Measurements from ENCODE around the gene RNF213.

The RNF213 gene

DNA sequence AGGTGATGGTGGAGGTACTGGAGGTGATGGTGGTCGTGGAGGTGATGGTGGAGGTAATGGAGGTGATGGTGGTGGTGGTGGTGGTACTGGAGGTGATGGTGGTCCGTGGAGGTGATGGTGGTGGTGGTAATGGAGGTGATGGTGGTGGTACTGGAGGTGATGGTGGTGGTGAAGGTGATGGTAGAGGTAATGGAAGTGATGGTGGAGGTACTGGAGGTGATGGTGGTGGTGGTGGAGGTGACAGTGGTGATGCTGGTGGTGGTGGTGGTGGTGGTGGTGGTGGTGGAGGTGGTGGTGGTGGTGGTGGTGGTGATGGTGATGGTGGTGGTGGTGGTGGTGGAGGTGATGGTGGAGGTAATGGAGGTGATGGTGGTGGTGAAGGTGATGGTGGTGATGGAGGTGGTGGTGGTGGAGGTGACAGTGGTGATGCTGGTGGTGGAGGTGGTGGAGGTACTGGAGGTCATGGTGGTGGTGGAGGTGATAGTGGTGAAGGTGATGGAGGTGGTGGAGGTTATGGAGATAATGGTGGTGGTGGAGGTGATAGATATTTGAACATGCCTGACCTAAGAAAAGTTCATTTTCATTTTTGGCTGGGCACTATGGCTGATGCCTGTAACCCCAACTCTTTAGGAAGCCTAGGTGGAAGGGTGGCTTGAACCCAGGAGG is 55.0 kb downstream of the RNF213 start:
- TF ChIP-seq, protein P1, sequence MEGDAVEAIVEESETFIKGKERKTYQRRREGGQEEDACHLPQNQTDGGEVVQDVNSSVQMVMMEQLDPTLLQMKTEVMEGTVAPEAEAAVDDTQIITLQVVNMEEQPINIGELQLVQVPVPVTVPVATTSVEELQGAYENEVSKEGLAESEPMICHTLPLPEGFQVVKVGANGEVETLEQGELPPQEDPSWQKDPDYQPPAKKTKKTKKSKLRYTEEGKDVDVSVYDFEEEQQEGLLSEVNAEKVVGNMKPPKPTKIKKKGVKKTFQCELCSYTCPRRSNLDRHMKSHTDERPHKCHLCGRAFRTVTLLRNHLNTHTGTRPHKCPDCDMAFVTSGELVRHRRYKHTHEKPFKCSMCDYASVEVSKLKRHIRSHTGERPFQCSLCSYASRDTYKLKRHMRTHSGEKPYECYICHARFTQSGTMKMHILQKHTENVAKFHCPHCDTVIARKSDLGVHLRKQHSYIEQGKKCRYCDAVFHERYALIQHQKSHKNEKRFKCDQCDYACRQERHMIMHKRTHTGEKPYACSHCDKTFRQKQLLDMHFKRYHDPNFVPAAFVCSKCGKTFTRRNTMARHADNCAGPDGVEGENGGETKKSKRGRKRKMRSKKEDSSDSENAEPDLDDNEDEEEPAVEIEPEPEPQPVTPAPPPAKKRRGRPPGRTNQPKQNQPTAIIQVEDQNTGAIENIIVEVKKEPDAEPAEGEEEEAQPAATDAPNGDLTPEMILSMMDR (IDR thresholded peaks at IDR 0.05; ENCODE audit: insufficient read depth, low read depth, low read length, missing control alignments) = no peak
- no peak for DNase-seq (ENCODE audit: low read depth)
- no peak overlapping the region for H3K4me3 ChIP-seq (ENCODE audit: low read depth, low read length)

DNA sequence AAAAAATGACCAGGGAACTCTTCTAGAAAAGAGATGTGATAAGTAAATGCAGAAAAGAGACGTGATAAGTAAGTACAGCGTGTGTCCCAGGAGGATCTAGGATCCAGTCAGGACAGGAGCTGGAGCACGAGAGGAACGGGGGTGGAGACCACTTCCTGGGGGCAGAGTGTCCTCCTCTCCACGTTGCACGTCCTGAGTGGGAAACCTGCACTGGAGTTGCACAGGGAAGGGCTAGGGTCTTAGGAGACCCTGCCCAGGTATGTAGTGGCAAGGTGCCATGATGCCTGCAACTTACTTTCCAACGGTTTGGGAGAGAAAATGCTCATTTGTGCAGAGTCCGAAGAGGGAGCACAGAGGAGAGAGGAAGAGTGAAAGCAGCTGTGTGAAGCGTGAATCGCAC is 55.8 kb downstream of the RNF213 start:
- TF ChIP-seq, protein P1 (IDR thresholded peaks at IDR 0.05; ENCODE audit: insufficient read depth, low read depth, low read length, missing control alignments) = no peak
- no peak for DNase-seq (ENCODE audit: low read depth)
- no peak overlapping the region for H3K4me3 ChIP-seq (ENCODE audit: low read depth, low read length)

DNA sequence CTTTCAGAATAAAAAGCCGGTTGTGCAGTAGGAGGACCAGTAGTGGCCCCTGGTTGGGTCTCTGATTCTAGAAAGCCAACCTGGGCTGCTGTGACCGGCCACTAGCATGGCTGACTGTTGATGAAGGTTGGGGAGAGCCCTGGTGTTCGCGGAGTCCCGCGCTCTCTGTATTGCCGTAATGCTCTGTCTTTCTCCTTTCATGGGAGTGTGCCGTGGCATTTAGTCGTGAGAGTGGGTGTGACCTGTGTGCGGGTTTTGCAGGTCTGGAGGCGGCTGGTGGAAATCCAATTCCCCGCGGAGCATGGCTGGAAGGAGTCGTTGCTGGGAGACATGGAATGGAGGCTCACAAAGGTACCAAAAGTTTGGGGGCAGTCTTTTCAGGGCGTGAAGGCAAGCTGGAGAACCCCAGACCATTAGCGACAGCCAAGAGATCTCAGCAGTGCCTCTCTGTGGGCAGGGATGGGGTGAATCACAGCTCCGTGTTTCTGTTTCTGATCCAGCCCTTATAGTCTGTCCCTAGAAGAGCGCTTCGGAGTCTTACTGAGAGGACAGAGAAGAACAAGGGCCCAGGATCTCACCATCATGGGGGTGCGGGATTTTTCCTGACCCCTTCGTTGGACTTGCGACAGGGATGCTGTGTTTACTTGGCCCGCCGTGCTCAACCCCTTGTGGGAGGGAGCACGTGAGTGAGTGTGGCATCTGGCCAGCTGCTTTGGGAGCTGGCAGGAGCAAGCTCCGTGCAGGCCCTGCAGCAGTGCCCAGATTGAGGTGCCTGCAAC is 56.5 kb downstream of the RNF213 start:
- TF ChIP-seq, protein P1 (IDR thresholded peaks at IDR 0.05; ENCODE audit: insufficient read depth, low read depth, low read length, missing control alignments) = no peak
- no peak for DNase-seq (ENCODE audit: low read depth)
- no peak overlapping the region for H3K4me3 ChIP-seq (ENCODE audit: low read depth, low read length)

DNA sequence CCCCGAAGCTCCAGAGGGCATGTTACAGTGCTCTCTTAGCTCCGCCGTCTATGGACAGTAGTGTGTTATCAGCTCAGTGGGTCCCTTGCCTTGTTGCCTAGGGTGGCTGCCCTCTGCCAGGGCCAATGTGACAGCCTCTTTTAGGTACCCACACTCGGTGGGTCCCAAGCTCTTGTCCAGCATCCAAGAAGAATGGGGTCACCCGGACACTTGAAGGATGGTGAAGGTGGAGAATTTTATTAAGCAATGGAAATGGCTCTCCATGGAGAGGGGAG is 57.0 kb downstream of the RNF213 start:
- no peak for DNase-seq (ENCODE audit: low read depth)
- H3K4me3 ChIP-seq (ENCODE audit: low read depth, low read length) = no peak overlapping the region
- TF ChIP-seq, protein P1 (IDR thresholded peaks at IDR 0.05; ENCODE audit: insufficient read depth, low read depth, low read length, missing control alignments) = no peak

DNA sequence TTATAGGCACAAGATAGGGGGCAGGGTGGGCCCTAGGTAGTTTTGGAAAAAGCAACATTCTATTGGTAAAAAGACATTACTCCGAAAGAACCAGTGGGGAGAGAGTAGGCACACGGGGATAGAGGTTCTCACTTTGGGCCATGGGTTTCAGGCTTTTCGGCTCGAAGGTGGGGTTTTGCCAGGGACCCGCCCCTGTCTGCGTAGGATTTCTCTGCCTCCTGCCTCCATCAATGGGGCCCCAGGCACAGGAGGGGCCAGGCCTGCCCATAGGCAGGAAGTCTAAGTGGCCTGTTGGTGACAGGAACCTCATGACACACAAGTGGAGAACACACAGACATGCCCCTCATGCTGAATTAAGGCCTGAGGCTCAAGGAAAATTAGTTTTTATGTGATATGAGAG is 57.5 kb downstream of the RNF213 start:
- TF ChIP-seq, protein P1 (IDR thresholded peaks at IDR 0.05; ENCODE audit: insufficient read depth, low read depth, low read length, missing control alignments) = no peak
- no peak overlapping the region for H3K4me3 ChIP-seq (ENCODE audit: low read depth, low read length)
- DNase-seq (ENCODE audit: low read depth) = no peak

DNA sequence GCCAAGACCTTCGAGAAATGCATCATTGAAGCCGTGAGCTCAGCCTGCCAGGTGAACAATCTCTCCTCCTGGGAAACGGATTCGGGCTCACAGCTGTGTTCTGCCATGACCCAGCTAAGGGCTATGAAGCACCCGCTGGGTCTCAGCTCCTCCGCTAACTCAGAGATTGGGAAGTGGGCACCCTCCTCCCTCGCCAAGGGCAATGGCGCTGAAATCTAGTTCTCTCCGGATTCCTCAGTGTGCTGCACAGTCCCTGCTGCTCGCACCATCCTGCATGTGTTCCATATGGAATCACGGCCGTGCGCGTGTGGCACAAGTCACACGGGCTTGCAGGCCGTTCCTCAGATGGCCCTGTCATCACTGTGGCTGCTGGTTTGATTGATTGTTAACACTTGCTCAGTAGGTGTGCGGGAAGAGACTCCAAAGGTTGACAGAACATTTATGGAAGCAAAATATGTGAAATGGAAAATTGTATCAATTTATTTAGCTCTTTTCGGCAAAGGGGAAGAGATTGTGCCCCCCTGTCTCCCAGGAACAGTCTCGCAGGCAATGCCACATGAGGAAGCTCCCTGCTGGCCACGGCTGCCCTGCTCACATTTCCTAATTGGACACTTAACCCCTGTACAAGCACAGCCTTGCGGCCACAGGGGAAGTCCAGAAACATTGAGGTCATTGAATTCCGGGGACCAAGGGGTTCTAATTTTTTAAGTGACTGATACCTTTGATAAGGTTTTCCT is 58.8 kb downstream of the RNF213 start:
- no peak for DNase-seq (ENCODE audit: low read depth)
- TF ChIP-seq, protein P1 (IDR thresholded peaks at IDR 0.05; ENCODE audit: insufficient read depth, low read depth, low read length, missing control alignments) = no peak
- no peak overlapping the region for H3K4me3 ChIP-seq (ENCODE audit: low read depth, low read length)

Data from GM12865 (cell line).